Inflammatory macrophage (primary cell): ENCODE measurements around the gene EIF4B.
"Not testable (repeated sequence)": the region's sequence is repeated elsewhere in the genome, so short reads cannot be mapped to it uniquely, and the experiment has no call there.

Source experiments
- DNase-seq, 2 donors: peaks; one replicate each; pipeline ENCODE4 v3.0.0-alpha.2; 2020 to 2022

Gene EIF4B

DNA sequence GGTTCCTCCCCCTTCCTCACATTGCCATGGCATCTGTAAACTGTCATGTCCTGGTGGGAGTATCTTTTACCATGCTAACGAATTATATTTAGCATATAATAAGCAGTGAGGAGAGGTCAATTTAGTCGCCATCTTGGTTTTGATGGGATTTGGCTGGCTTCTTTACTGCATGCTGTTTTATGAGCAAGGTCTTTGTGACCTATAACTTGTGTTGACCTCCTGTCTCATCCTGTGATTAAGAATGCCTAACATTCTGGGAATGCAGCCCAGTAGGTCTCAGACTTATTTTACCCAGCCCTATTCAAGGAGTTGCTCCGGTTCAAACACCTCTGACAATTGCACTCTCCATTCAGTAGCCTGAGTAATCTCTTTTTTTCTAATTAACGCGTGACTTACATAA lies 2.1 kb upstream of the EIF4B start:
- DNase-seq, result no peak

DNA sequence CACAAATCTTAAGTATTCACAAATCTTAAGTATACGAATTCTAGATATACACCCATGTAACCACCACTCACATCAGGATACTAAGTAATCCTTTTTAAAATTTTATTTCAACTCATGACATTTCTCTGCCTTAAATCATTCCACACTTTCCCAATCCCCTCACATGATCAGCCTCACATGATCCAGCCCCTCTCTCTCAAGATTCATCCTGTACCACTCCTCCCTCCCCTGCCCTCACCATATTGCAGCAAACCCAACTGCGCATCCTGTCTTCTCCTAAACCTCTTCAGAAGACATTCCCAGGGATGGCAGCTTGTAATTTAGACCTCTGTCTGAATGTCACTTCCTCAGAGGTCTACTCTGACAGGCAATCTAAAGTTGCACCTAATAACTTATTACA lies 1.7 kb upstream of the EIF4B start:
- DNase-seq, result peak; percentile 7 to 15

DNA sequence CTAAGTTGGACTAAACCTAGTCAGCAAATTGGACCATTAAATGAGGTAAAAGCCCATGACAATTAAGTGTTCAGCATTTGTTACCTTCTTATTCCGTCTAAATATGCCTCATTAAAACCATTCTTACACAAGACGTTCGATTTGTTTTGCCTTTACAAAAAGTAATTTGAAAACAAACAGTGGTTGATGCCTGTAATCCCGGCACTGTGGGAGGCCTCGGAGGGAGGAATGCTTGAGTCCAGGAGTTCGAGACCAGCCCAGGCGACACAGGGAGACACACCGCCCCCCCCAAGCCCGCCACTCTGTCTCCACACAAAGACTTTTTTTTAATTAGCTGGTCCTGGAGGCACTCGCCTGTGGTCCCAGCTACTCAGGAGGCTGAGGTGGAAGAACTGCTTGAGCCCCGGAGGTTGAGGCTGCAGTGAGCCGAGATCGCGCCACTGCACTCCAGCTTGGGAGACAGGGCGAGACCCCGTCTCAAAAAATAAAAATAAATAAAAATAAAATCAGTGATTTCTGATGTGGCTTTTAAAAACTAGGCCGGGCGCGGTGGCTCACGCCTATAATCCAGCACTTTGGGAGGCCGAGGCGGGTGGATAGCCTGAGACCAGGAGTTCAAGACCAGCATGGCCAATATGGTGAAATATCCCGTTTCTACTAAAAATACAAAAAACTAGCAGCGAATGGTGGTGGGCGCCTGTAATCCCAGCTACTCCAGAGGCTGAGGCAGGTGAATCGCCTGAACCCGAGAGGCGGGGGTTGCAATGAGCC lies 856 bp upstream of the EIF4B start:
- DNase-seq, result no peak

DNA sequence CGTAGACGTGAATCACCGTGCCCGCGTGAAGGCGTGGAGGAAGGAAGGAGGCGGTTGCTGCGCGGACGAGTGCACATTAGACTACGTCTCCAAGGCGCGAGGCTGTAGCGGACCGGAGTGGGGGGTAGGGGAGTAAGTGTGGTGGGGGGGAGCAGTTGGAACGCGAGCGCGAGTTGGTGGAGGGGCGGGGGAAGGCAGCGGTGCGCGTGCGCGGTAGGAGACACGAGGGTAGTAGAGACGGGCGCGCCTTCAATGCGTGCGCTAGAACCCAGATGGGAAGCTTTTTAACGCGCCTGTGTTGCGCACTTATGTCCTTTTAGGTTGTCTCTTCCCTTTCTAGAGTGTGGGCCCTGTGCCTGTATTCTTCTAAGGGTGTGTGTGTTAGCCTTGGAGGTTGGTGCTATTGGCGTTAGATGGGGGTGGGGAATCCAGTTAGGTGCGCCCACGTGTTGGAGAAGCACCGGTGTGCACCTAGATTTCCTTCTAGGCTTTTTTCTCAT lies 604 bp downstream of the EIF4B start:
- DNase-seq, result peak; percentile 75 to 86

DNA sequence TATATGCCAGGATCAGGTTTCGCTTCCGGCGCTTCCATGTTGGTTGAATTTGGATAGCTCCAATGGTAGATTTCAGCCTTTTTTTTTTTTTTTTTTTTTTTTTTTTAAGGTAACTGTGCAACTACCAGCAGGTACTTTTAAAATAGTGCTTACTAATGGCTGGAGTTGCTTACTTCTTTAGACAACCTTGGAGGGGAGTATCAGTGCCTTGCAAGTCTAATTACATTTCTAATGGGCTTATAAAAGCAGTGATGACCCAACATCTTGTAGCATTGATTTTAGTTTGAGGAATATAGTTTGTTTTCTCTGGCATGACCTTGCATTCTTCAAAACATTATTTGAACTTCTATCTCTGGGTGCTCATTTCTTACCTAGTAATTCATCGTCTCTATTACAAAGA lies 1.1 kb downstream of the EIF4B start:
- DNase-seq, result no peak

DNA sequence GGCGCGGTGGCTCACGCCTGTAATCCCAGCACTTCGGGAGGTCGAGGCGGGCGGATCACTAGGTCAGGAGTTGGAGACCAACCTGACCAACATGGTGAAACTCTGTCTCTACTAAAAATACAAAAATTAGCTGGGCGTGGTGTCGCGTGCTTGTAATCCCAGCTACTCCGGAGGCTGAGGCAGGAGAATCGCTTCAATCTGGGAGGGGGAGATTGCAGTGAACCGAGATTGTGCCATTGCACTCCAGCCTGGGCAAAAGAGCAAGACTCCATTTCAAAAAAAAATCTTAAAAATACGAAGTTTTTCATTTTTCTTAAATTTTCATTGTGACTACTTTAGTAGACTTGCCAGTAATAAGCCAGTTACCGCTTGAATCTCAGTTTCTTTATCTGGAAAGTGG lies 2.5 kb downstream of the EIF4B start:
- not testable (repeated sequence) for DNase-seq

DNA sequence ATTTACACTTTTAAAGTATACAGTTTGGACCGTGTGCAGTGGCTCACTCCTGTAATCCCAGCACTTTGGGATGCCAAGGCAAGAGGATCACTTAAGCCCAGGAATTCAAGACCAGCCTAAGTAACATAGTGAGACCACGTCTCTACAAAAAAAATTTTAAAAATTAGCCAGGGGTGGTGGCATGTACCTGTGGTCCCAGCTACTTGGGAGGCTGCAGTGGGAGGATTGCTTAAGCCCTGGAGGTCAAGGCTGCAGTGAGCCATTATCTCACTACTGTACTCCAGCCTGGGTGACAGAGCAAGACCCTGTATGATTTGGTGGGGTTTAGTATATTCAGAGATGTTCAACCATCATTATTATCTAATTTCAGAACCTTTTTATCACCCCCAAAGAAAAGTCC lies 4.7 kb downstream of the EIF4B start:
- no peak for DNase-seq

DNA sequence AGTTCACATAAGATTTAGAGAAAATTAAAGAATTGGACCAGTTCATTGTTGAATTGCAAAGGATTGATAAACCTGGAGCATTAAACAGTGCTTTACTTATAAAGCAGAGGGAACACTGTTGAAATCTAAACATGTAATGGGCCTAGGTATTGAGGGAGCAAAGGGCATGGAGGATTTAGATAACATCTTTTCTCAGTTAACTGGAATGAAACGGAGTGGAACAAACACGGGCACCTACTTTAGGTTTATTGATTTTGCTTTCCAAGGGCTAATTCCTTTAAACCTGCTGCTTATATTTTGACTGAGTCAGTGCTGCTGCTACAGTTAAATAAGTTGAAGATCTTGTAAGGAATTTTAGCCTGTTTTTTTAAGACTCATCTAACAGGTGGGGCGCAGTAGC lies 5.6 kb downstream of the EIF4B start:
- DNase-seq, result no peak

DNA sequence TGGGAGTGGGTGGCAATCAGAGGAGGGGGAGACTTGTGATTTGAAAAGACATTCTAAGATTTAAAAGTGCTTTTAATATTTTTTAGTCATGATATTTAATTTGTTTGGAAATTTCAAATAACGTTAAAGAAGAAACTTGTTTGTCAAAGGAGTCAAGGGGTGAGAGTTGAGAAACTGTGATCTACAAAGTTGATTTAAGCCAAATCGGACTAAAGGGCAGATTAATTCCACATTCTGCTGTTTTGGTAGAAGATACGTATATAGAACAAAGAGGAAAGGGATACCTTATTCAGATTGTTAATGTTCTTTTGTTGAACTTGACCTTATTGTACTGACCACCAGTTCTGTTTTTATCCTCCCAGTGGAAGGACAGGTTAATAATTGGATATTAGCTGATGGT lies 6.7 kb downstream of the EIF4B start:
- DNase-seq, result no peak

DNA sequence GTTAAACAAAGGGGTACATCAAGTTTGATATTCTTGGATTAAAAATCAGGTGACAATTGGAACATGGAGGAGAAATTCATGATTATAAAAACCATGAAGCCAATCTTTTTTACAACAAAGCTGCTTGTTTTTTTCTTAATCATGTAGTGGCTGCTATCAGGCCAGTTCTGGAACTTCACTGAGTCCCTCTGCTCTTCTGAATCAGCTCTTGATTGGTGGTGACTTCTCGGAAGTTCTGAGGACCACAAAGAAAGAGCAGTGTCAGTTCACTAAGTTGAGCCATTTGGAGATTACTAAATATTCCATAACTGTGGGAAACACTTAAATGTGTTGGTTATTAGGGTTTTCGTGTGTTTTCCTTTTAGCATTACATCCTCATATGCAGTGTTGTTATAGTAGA lies 8.5 kb downstream of the EIF4B start:
- no peak for DNase-seq

DNA sequence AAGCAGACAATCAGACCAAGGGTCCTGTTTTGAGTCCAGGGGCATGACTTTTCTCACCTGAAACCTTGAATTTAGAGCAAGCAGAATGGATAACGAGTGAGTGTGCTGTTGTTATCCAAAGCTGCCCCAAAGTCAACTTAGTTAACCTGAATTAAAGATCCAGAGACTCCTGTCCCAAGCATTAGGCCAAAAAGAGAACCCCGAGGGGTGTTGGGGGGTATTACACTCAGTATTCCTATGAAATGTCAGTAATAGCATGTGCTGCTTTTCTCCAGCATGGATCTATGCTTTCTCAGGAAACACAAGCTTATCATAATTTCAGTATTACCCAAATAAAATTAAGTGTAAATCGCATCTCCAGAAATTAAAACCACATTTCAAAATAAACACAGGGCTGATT lies 19.0 kb downstream of the EIF4B start:
- no peak for DNase-seq

DNA sequence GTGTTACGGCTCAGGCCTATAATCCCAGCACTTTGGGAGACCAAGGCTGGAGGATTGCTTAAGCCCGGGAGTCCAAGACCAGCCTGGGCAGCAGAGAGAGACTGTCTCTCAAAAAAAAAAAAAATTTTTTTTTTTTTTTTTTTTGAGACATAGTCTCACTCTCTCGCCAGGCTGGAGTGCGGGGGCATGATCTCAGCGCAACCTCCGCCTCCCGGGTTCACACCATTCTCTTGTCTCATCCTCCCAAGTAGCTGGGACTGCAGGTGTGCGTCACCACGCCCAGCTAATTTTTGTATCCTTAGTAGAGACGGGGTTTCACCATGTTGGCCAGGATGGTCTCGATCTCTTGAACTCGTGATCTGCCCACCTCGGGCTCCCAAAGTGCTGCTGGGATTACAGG lies 20.8 kb downstream of the EIF4B start:
- DNase-seq, result not testable (repeated sequence)

DNA sequence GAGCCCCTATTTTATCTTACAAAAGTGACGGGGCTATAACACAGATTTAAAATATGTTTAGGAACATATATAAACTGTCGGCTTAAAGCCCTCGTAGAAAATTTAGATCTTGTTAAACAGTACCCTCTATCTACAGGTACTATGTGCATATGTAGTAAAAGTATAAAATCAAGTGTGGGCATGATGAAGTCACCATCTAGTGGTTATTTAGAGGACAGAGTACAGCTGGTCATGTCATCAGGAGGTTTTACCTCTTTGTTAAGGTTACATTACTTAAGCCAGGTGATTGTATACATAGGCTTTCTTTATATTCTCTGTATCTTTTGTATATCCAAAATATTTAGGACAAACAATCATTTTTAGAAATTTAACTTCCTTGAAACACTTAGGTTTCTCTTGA lies 25.4 kb downstream of the EIF4B start:
- DNase-seq, result no peak

DNA sequence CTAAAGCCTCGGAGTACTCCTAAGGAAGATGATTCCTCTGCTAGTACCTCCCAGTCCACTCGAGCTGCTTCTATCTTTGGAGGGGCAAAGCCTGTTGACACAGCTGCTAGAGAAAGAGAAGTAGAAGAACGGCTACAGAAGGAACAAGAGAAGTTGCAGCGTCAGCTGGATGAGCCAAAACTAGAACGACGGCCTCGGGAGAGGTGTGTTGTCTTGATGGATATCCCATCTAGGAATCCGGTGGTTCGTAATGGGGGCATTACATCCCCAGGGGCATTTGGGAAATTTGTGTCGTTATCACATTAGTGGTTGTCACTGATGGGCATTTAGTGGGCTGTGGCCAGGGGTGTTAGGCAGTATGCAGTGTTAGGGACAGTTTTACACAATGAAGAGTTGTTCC lies 27.6 kb downstream of the EIF4B start:
- DNase-seq, result not testable (repeated sequence)

DNA sequence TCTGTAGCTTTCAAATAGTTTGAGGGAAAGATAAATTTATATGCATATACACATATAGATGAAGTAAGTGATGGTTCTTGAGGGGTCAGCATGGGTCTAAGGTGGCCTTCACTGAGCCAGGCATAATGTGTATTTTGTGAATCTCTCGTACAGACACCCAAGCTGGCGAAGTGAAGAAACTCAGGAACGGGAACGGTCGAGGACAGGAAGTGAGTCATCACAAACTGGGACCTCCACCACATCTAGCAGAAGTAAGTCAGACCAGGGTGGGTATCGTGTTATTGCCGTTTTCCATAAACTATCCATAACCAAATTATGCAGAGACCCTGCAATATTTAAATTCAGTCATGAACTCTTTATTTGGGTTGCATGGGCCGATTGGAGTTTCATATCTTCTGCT lies 28.2 kb downstream of the EIF4B start:
- no peak for DNase-seq

DNA sequence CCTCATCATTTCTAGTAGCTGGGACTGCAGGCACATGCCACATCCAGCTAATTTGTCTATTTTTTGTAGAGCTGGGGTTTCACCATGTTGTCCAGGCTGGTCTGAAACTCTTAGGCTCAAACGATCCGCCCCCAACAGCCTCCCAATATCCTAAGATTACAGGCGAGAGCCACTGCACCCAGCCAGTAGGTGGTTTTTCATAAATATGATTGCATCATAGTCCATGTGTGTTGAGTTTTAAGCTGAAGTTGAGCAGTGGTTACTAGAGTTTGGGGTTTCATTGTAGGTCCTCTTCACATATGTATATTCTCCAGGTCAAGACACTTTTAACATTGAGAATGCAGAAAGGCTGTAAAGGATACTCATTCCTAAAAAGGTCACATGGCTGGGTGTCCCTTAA lies 30.5 kb downstream of the EIF4B start:
- DNase-seq, result no peak

DNA sequence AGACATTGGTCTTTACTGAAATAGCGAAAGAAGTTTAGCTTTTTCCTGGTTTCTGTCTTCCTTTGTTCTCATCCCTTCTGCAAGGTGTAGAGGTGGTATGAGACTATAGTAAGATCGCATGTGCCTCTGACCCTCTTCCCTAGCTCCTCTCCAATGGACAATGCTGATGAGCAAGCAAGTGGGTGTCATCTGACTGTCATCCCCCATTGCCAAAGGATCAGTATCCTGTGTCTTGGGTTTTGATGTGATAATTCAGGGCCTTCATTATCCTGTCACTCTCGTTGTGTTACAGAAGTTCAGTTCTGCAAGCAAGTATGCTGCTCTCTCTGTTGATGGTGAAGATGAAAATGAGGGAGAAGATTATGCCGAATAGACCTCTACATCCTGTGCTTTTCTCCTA lies 33.6 kb downstream of the EIF4B start:
- peak; percentile 11 to 46 for DNase-seq

DNA sequence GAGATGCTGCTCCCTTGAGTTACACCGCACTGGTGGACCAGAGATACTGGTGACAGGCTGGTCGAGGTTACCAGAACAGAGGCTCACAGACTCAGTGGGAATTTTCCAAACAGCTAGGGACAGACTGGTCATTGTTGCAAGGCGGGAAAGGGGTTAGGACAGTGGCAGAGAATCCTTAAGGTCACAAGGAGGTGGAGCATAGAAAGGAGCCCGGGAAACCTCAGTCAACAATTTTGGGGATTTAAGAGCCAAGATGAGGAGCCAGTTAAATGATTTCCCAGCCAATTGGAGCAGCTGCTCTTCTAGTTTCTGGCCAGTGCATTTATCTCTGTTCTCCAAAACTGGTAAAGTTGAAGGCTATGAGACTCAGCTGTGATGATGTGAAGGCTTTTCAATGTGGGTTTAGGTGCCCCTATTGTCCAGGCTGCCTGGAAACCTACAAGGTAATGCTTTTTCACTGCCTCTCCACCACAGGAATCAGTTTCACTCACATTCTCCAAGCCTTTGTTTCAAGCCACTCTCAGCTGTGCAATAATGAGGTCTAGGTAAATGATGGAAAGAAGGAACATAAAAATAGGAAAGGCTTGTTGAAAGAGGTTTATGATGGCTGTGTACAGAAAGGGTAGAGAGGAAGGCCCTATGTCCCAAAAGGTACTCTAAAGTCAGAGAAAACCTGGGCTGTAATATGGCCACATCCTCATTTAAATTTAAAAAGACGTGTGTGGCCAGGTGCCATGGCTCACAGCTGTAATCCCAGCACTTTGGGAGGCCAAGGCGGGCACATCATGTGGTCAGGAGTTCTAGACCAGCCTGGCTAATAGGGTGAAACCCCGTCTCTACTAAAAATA lies 36.6 kb downstream of the EIF4B start:
- no peak for DNase-seq

DNA sequence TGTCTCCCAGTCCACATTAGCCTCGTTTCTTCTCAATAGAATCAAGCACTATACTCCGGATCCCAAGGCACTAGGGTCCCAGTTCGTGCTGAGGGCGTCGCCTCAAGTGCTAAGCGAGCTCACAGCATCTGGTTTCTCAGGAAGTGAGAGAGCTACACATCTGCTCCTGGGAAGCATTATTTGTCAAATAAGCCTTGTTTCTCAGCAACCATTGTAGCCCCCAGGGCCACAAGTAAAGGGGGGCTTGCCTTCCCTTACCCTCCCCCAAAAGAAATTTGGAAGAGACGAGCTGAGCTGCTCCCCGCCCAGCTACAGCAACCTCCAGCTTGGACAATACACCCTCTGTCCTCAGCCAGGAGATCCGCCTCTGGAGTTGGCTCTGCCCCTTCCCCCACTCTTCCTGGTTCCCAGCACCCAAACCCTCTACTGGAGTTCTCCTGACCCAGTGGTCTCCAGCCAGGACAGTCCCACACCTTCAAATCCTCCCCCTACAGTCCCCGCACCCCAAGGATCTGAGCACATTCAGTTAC lies 37.9 kb downstream of the EIF4B start:
- no peak for DNase-seq

DNA sequence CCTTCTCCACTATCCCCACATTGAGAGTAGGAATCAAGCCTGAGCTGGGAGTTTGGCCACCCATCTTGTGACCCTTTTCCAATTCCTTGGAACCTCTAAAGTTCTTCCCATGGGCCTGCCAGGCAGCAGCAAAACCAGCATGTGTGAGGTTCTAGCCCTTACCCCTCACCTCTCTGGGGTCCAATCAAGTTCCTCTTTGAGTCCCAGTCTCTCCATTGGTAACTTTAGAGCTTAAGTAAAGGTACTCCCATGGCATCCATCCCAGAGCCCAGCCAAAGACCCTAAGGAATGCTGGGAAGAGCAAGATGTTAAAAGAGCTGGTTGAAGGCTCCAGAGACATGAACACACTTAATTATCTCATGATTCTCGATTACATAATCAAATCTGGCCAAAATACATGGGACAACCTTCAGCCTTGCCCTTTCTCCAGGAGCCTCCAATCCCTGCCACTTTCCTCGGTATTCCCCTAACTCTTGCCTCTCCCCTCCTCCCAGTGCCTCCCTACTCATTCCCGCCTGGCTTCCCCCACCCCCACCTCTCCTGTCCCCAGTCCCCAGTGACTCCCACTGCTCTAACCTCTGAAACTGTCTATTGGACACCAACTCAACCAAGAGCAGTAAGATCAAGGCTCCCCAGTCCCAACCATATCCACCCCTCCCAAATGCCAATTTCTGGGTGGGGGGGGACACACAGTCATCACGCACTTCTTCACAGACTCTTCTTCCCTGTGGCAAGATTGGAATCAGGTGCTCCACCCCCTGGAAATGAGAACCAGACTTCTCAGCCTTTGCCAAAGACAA lies 38.8 kb downstream of the EIF4B start:
- DNase-seq, result no peak

DNA sequence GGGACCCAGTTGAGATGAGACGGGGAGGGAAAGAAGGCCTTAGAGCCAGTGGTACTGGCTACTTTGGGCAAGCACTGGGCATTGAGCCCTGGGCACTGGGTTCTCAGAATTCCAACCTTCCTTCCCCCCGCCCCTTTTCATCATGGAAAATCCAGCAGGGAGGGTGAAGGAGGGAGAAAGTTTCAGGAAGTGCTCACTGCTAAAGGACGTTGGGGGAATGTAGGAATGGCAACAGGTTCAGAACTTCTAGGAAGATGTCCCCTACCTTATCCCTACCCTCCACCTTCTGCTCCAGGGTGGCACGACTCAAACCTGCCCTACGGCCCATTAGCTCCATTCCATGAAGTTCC lies 39.4 kb downstream of the EIF4B start:
- DNase-seq, result no peak

DNA sequence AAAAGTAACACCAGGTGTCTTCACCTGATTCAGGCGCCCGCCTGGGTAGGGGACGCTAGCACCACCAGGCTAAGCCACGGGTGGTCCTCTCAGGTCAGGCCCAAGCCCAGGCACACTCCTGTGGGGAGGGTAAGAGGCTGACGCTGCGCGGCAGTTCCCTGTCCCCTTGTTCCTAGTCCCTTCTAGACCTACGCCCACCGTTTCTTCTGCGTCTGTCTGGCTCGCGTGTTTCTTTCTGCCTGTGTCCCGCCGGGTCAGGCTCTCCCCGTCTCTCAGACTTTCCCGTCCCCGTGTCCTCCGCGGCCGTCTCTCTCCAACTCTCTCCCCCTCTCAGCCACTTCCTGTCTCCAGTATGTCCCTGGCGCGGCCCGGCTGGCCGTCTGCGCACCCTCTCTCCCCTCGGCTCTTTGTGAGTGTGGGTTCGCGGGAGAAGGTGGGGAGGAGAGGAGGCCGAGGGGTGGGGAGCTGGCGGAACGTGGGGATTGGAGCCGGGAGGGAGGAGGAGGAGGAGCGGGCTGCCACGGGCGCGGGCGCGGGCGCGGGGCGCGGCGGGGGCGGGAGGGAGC lies 40.5 kb downstream of the EIF4B start:
- DNase-seq, result peak; percentile 22 to 59
